Mesendoderm (in vitro differentiated cells): Measurements from ENCODE around the gene FAM168A.

Experiments used
- DNase-seq: peaks from one replicate; pipeline ENCODE4 v3.0.0; 2013
- H2AK5ac ChIP-seq: 2 replicates; pipeline ENCODE4 v1.6.1; 2013; ENCODE audit warnings: low read length, inconsistent platforms
- H2BK120ac ChIP-seq: 2 replicates; pipeline ENCODE4 v1.6.1; 2013; ENCODE audit warnings: low read depth, mild to moderate bottlenecking, low read length, moderate library complexity, mixed read lengths
- H2BK15ac ChIP-seq: replicated peaks from 2 replicates; pipeline ENCODE4 v1.6.1; 2013; ENCODE audit warnings: low read depth, mild to moderate bottlenecking, moderate library complexity
- H2BK5ac ChIP-seq: 2 replicates; pipeline ENCODE4 v1.6.1; 2013; ENCODE audit warnings: low read length, inconsistent platforms
- H3K18ac ChIP-seq: 2 replicates; pipeline ENCODE4 v1.6.1; 2013; ENCODE audit warnings: mild to moderate bottlenecking, low read length, mixed read lengths
- H3K23ac ChIP-seq: one replicate; pipeline ENCODE4 v1.6.1; 2013; ENCODE audit warnings: low read length
- H3K27ac ChIP-seq: 2 replicates; pipeline ENCODE4 v1.5.1; 2013; ENCODE audit warnings: low read depth, mild to moderate bottlenecking, inconsistent platforms, low read length, moderate library complexity
- H3K27me3 ChIP-seq: 2 replicates; pipeline ENCODE4 v1.6.1; 2013; ENCODE audit warnings: low read length, control low read depth, mild to moderate bottlenecking, inconsistent platforms; ENCODE audit not compliant: insufficient read depth, poor library complexity
- H3K36me3 ChIP-seq: 2 replicates; pipeline ENCODE4 v1.6.1; 2013; ENCODE audit warnings: low read length, inconsistent platforms; ENCODE audit not compliant: control insufficient read depth, insufficient read depth
- H3K4ac ChIP-seq: one replicate; pipeline ENCODE4 v1.6.1; 2013; ENCODE audit warnings: low read depth, mild to moderate bottlenecking, low read length, moderate library complexity
- H3K4me1 ChIP-seq: 2 replicates; pipeline ENCODE4 v1.6.1; 2013; ENCODE audit warnings: low read depth, low read length, inconsistent platforms; ENCODE audit not compliant: control insufficient read depth
- H3K4me2 ChIP-seq: 2 replicates; pipeline ENCODE4 v1.6.1; 2013; ENCODE audit warnings: low read length
- H3K4me3 ChIP-seq: 2 replicates; pipeline ENCODE4 v1.5.1; 2013; ENCODE audit warnings: mild to moderate bottlenecking, low read length
- H3K56ac ChIP-seq: one replicate; pipeline ENCODE4 v1.6.1; 2013; ENCODE audit warnings: low read length
- H3K79me1 ChIP-seq: 2 replicates; pipeline ENCODE4 v1.6.1; 2013; ENCODE audit warnings: low read length, inconsistent platforms
- H3K79me2 ChIP-seq: 2 replicates; pipeline ENCODE4 v1.6.1; 2013; ENCODE audit warnings: mild to moderate bottlenecking, low read length; ENCODE audit not compliant: control insufficient read depth, insufficient read depth
- H3K9ac ChIP-seq: 2 replicates; pipeline ENCODE4 v1.6.1; 2013; ENCODE audit warnings: low read length, inconsistent platforms
- H4K5ac ChIP-seq: one replicate; pipeline ENCODE4 v1.6.1; 2013; ENCODE audit warnings: low read length
- H4K8ac ChIP-seq: one replicate; pipeline ENCODE4 v1.6.1; 2013; ENCODE audit warnings: low read depth, mild to moderate bottlenecking, control low read depth, low read length, moderate library complexity
- WGBS: extraction: QIAGEN DNeasy Blood & Tissue Kit; methylation state at CpG from one replicate; pipeline ENCODE4 v1.1.7; 2013; ENCODE audit warnings: low lambda C conversion rate, missing lambda C conversion rate; ENCODE audit not compliant: insufficient coverage; ENCODE audit errors: extremely low coverage; 5-methylcytosine and 5-hydroxymethylcytosine counted together

The FAM168A gene

GRCh38 chr11:73425108-73425507 is 172.8 kb downstream of the FAM168A start:
- Histone ChIP-seq H3K4ac (no peak overlapping the region), H4K5ac (no peak overlapping the region), H2BK15ac (no peak overlapping the region), H4K8ac (no peak overlapping the region), H2BK5ac (no peak overlapping the region), H3K56ac (no peak overlapping the region), H3K4me2 (no peak overlapping the region), H3K79me1 (no peaks in the 10 kb centered on the region), H3K23ac (no peak overlapping the region), H3K9ac (no peak overlapping the region), H3K4me1 (peaks cover 3% of the 10 kb centered on the region), H3K27ac (no peak overlapping the region), H3K27me3 (no peaks in the 10 kb centered on the region), H3K36me3 (no peaks in the 10 kb centered on the region), H2AK5ac (no peak overlapping the region), H3K79me2 (no peaks in the 10 kb centered on the region), H2BK120ac (no peak overlapping the region), H3K18ac (no peak overlapping the region), H3K4me3 (no peak overlapping the region)
- WGBS: no CpG with 5 or more reads among the region's 1 CpG
- no peak for DNase-seq

DNA sequence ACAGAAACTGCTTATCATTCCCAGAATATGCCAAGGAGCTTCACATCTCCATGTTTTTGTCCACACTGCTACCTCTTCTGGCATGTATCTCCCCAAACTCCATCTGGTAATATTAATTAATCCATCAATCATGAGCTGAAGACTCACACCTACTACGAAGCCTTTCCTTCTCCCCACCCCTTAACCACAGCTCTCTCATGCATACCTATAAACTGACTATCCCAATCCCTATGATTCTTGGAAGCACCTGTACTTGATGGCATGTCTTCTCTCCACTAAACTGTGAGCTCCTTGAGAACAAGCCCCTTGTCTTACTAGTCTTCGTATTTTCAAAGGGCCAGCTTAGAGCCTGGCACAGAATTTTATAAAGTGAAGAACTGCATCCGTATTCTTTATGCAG is 174.4 kb downstream of the FAM168A start:
- H3K79me1 ChIP-seq: no peaks in the 10 kb centered on the region
- no peak overlapping the region for H3K9ac ChIP-seq
- H3K4me3 ChIP-seq: no peak overlapping the region
- H3K36me3 ChIP-seq: no peaks in the 10 kb centered on the region
- H3K56ac ChIP-seq: no peak overlapping the region
- DNase-seq: no peak
- H2BK15ac ChIP-seq: no peak overlapping the region
- H3K27ac ChIP-seq: no peak overlapping the region
- no peak overlapping the region for H2BK120ac ChIP-seq
- no peak overlapping the region for H3K4me2 ChIP-seq
- H3K4ac ChIP-seq: no peak overlapping the region
- WGBS: no CpG with 5 or more reads among the region's 3 CpGs
- no peak overlapping the region for H3K18ac ChIP-seq
- H3K4me1 ChIP-seq: peaks cover 3% of the 10 kb centered on the region
- H3K79me2 ChIP-seq: no peaks in the 10 kb centered on the region
- H3K27me3 ChIP-seq: no peaks in the 10 kb centered on the region
- H2BK5ac ChIP-seq: no peak overlapping the region
- no peak overlapping the region for H4K5ac ChIP-seq
- H2AK5ac ChIP-seq: no peak overlapping the region
- H3K23ac ChIP-seq: no peak overlapping the region
- no peak overlapping the region for H4K8ac ChIP-seq

- no peak overlapping the region for H3K4ac ChIP-seq
- H3K9ac ChIP-seq: no peak overlapping the region
- H3K4me3 ChIP-seq: no peak overlapping the region
- H3K56ac ChIP-seq: no peak overlapping the region
- no peak overlapping the region for H3K23ac ChIP-seq
- H4K8ac ChIP-seq: no peak overlapping the region
- H2AK5ac ChIP-seq: no peak overlapping the region
- WGBS: no CpG with 5 or more reads among the region's 4 CpGs
- peaks cover 3% of the 10 kb centered on the region for H3K4me1 ChIP-seq
- H3K27ac ChIP-seq: no peak overlapping the region
- H3K18ac ChIP-seq: no peak overlapping the region
- no peak for DNase-seq
- no peak overlapping the region for H2BK120ac ChIP-seq
- no peaks in the 10 kb centered on the region for H3K27me3 ChIP-seq
- no peaks in the 10 kb centered on the region for H3K36me3 ChIP-seq
- H2BK15ac ChIP-seq: no peak overlapping the region
- no peaks in the 10 kb centered on the region for H3K79me2 ChIP-seq
- H2BK5ac ChIP-seq: no peak overlapping the region
- H4K5ac ChIP-seq: no peak overlapping the region
- H3K79me1 ChIP-seq: no peaks in the 10 kb centered on the region
- H3K4me2 ChIP-seq: no peak overlapping the region
Observed at GRCh38 chr11:73422886-73423285, 175.0 kb downstream of the FAM168A start.

DNA sequence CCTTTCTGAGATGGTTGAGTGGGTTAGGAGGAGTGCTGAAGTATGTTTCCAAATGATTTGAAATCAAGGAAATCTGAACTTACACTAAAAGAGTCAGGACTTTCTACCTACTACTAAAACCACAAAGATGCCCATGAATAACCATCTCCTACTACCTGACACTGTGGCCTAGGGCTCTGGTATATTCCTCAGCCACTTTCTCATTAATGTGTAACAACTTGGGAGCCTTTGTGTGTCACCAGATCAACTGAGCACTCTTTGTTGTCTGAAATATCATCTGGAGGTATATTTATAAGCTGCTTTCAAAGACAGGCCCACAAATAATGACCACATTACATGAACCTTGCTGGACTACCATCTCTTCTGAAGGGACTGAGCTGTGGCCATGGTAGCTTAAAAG is 177.8 kb downstream of the FAM168A start:
- Histone ChIP-seq H4K5ac (no peak overlapping the region), H2BK5ac (no peak overlapping the region), H3K4me3 (no peak overlapping the region), H3K36me3 (no peaks in the 10 kb centered on the region), H3K79me2 (no peaks in the 10 kb centered on the region), H2BK15ac (no peak overlapping the region), H3K9ac (no peak overlapping the region), H3K4me1 (peaks cover 3% of the 10 kb centered on the region), H3K23ac (no peak overlapping the region), H3K27me3 (no peaks in the 10 kb centered on the region), H4K8ac (no peak overlapping the region), H3K4me2 (no peak overlapping the region), H3K79me1 (no peaks in the 10 kb centered on the region), H3K18ac (no peak overlapping the region), H3K27ac (no peak overlapping the region), H3K56ac (no peak overlapping the region), H2BK120ac (no peak overlapping the region), H2AK5ac (no peak overlapping the region), H3K4ac (no peak overlapping the region)
- DNase-seq: no peak

DNA sequence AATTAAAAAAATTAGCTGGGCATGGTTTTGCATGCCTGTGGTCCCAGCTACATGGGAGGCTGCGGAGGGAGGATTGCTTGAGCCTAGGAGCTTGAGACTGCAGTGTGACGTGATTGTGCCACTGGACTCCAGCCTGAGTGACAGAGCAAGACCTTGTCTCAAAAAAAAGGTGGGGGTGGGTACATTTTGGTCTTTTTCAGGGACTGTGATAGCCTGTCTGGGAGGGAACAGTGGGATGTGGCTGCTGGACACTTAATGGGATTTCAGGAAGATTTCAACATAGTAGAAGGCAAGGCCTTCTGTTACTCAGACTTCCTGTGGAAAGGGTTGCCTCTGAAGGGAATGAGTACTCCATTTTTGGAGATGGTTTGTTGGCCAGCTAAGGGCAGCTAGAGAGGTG is 181.1 kb downstream of the FAM168A start:
- Histone ChIP-seq H3K18ac (no peak overlapping the region), H2BK120ac (no peak overlapping the region), H3K4ac (no peak overlapping the region), H4K8ac (no peak overlapping the region), H3K4me3 (no peak overlapping the region), H3K56ac (no peak overlapping the region), H3K27ac (no peak overlapping the region), H2AK5ac (no peak overlapping the region), H3K4me2 (no peak overlapping the region), H3K27me3 (no peaks in the 10 kb centered on the region), H2BK15ac (no peak overlapping the region), H3K36me3 (no peaks in the 10 kb centered on the region), H3K79me2 (no peaks in the 10 kb centered on the region), H3K79me1 (no peaks in the 10 kb centered on the region), H3K9ac (no peak overlapping the region), H2BK5ac (no peak overlapping the region), H4K5ac (no peak overlapping the region), H3K23ac (no peak overlapping the region), H3K4me1 (peaks cover 3% of the 10 kb centered on the region)
- WGBS: no CpG with 5 or more reads among the region's 2 CpGs
- DNase-seq: no peak

GRCh38 chr11:73415854-73416615 is 181.9 kb downstream of the FAM168A start:
- Histone ChIP-seq H2AK5ac (no peak overlapping the region), H2BK15ac (no peak overlapping the region), H3K56ac (no peak overlapping the region), H3K4ac (no peak overlapping the region), H3K4me1 (no peaks in the 10 kb centered on the region), H3K79me1 (no peaks in the 10 kb centered on the region), H3K23ac (no peak overlapping the region), H3K79me2 (no peaks in the 10 kb centered on the region), H3K4me2 (no peak overlapping the region), H4K5ac (no peak overlapping the region), H3K27ac (no peak overlapping the region), H2BK120ac (no peak overlapping the region), H2BK5ac (no peak overlapping the region), H3K27me3 (no peaks in the 10 kb centered on the region), H3K4me3 (no peak overlapping the region), H3K9ac (no peak overlapping the region), H4K8ac (no peak overlapping the region), H3K18ac (no peak overlapping the region), H3K36me3 (no peaks in the 10 kb centered on the region)
- WGBS: no CpG with 5 or more reads among the region's 4 CpGs
- no peak for DNase-seq
